ENCODE measurements around the gene ABHD17B.
A peak's percentile ranks its signal among the peaks of the same experiment; 100 is the strongest.
"Not testable (repeated sequence)": the region's sequence is repeated elsewhere in the genome, so short reads cannot be mapped to it uniquely, and the experiment has no call there.

ABHD17B gene

DNA sequence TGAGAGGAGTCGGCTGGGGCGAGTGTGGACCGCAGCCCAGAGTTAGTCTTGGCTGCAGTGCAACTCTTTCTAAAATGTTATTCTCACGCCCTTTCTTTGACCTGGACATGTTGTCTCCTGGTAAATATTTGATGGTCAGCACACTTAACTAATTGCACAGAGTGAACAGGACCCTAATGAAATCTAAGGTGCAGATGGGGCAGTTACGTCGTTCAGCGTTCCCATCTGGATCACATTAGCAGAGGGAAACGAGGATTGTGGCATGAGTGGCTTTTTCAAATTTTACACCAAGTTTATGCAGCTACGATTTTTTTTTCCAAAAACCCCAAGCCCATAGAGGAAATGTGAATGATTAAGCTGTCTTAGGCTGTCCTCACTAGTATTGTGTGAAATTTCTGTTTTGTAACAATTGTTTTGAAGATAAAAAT, 929 bp upstream of the ABHD17B start:
- peak; percentile 45 for DNase-seq

DNA sequence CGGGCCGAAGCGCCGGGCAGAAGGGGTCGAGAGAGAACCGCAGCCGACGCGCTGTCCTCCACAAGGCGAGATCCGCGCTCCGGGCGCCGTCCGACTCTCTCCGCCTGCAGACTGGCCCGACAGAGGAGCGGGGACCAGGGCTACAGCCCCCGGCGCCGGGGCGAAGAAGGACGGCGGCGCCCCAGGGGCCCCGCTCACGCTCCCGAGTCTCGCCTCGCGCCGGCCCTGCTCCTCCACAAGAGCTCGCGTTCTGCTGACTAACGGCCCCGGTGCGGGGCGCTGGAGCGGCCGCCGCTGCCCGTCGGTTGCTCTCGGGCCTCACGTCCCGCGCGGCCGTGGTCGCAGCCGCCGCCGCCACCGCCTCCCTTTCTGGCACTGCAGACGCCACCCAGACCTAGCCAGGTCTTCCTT, 338 bp downstream of the ABHD17B start:
- no peak for DNase-seq

GRCh38 chr9:71909887-71910649, 925 bp downstream of the ABHD17B start:
- peak; percentile 52 for DNase-seq

DNA sequence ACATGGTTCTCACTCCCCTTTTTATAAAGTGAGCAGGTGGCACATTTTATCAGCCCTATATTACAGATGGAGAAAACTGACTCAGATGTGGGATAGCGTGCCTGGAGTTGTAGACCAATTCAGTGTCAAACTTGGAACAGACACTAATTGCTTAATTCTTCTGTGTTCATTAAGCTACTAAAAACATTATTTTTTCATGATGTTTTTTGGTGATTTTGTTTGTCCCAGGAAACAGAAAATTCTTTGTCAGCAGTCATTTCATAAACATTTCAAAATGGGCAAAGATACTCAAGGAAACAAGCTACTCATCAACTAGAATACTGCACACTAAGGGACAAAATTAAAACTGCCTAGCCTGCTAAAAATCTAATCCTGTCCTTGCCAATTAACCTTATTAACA, 2.2 kb downstream of the ABHD17B start:
- DNase-seq: no peak

DNA sequence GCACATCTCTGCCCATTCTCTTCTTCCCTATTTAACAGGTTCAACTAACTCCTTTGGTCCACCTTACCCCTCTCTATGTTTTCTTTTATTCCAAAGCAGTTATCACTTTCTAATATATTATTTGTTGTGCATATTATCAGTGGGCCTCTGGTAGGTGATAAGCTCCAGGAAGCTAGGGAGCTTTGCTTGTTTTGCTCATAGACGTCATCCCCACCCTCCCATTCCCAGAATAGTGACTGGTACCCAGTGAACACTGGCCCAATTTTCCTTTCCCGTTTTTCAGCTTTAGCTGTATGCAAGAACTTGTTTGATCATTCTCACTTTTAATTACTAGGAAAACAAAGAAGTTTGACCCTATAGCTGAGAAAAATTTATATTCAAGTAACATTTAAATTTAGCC, 6.9 kb downstream of the ABHD17B start:
- no peak for DNase-seq

- DNase-seq: no peak
These were observed 9.0 kb downstream of the ABHD17B start for GRCh38 chr9:71901695-71902597.

DNA sequence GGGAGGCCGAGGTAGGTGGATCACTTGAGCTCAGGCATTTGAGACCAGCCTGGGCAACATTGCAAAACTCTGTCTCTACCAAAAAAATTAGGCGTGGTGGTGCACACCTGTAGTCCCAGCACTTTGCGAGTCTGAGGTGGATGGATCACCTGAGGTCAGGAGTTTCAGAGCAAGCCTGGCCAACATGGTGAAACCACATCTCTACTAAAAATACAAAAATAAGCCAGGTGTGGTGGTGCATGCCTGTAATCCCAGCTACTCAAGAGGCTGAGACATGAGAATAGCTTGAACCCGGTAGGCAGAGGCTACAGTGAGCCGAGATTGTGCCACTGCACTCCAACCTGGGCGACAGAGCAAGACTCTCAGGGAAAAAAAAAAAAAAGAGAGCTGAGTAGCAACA, 12.2 kb downstream of the ABHD17B start:
- not testable (repeated sequence) for DNase-seq

DNA sequence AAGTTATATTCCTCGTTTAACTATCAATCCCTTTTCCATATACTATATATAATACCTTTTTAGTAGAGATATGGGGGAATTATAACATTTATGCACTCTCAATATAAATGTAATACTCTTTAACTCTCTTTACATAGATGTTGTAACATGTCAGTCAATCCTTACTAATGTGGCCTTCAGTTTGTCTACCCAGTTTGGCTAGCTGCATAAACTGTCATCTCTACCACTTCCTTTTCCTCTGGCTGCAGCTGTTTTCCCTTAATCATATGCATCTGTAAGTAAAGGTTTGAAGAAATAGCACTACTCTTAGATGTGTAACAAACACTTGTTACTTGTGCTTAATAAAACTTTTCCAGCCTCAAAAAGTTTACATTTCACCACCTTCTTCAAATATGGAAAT, 13.4 kb downstream of the ABHD17B start:
- DNase-seq: no peak

- DNase-seq: no peak
These were observed 14.2 kb downstream of the ABHD17B start for GRCh38 chr9:71896761-71897160.

DNA sequence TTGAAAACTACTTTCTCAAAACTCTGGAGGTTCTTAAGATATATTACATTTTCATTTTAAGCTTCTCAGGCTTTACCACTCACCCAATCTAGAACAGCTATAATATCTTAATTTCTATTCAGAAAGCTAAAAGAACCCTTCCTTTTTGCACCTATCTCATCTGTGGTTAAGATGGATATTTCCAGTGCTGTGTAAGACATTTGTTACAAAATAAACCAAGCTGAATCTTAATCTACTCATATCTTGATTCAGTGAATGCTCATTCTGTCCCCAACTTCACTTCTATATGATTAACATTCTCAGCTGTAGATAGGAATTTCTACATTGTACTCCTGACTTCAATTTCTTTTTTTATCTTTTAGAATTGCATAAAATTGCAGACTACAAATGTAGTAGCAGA, 15.0 kb downstream of the ABHD17B start:
- no peak for DNase-seq

GRCh38 chr9:71895117-71895516, 15.9 kb downstream of the ABHD17B start:
- DNase-seq: no peak

DNA sequence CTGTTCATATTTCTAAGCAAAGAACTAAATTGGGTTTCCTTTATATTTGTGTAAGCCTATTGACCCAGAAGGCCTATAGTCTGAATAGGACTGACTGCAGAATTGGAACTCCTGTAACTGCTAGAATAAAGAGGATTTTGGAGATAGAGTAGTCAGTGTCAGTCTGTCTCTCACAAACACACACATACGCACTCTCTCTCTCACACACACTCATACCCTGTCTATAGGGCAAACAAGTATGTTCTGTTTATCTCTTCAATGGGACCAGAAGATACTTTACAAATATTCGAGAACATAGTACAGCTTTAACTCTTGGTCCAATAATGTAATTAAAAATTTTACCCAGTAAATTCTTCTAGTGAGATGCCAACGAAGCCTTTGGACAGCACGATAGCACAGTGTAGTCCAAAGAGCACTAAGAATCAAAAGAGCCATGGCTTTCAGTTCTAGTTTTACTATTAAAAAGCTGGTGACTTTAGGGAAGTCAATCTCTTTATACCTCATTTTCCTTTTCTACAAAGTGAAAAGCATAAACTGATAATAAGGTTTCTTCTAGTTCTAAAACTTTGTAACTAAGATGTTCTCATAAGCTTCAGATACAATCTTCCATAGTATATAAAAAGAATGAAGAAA, 19.3 kb downstream of the ABHD17B start:
- no peak for DNase-seq

DNA sequence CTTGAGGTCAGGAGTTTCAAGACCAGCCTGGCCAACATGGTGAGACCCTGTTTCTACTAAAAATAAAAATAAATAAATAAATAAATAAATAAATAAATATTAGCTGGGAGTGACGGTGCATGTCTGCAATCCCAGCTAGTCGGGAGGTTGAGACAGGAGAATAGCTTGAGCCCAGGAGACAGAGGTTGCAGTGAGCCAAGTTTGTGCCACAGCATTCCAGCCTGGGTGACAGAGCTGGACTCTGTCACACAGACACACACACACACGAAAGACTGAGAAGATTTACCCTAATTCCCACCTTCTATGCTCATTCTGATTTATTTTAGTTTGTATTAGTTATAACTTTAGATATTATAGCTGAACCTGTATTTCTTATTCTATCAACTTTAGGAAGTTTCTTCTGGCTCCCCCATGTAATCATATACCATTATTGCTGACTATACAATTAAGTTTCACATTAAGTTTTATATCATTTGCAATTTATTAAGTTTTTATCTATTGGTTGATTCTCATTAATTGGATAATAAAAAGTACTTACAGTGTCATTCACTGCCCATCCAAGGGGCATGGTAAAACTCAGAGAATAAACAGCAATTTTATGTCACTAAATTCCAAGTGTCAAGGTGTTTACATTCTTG, 20.8 kb downstream of the ABHD17B start:
- DNase-seq: no peak

DNA sequence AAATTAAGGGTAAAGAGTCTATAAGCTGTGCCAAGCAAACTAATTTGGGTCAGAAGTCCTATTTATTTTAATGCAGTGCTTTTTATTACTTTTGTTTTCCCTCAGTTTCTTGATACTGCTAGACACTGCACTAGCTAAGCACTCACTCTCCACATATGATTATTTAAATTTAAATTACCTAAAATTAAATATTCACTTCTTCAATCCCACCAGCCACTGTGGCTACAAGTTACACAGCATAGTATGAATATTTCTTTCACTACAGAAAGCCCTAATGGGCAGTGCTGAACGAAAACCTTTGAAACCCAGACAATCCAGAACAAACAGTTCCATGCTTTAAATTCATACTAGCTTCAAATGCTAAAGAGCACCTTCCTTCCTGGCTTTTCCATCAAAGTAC, 23.6 kb downstream of the ABHD17B start:
- no peak for DNase-seq

DNA sequence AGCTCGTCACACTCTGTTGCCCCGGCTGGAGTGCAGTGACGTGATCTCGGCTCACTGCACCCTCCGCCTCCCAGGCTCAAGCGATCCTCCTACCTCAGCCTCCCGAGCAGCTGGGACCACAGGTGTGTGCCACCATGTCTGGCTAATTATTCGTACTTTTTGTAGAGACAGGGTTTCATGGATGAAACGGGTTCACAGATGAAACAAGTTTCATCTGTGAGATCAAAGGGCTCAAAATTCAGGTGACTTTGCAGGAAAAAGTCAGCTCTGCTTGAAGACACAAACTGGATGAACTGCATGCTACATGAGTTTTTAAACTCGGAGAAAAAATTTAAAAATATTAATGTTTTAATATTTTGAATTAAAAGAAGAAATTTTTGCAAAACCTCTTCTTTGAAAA, 24.5 kb downstream of the ABHD17B start:
- no peak for DNase-seq

DNA sequence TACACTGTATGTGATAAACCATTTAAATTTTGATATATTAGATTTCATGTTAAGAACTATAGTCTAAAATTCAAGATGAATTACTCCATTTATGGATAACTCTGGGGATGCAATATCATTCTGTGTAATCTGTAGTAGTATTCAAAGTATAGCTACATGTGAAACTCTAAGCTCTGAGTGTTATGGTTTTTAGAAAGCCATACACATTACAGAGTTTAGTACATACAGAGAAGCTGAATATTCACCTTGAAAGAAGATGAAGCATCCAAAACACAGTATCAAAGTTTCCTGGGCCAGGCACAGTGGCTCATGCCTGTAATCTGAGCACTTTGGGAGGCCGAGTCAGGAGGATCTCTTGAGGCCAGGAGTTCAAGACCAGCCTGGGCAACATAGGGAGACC, 25.0 kb downstream of the ABHD17B start:
- no peak for DNase-seq

DNA sequence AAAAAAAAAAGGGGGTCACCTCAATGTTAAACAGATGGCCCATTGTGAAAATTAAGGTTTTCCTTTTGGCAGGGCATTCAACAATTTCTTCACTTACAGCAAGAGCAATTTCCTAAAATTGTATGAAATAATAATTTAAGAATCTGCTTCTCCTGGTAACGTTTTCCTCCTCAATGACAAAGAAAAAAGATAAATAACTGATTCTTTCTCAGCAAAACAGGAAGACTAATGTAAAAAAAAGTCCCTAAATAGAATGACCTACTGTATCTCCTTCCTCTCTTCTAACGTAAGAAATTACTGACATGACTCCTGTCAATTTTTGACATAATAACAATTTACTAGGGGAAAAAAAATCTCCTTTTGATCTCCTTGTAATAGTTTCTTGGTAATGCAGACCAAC, 25.5 kb downstream of the ABHD17B start:
- no peak for DNase-seq

DNA sequence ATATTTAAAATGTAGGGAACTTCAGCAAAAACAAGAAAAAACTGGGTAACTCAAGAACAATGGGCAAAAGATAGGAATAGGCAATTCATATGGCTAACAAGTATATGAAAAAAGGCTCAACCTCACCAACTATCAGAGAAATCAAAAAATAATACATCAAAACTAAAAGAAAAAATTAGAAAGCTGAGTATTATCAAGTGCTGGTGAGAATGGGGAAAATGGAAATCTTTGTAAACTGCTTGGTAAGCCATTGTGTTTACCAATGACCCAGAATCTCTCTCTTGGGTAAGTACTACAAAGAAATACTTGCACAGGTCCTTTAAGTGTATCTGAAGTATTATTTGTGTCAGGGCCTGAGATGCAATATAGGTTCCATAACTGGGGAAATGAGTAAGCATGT, 27.0 kb downstream of the ABHD17B start:
- no peak for DNase-seq

DNA sequence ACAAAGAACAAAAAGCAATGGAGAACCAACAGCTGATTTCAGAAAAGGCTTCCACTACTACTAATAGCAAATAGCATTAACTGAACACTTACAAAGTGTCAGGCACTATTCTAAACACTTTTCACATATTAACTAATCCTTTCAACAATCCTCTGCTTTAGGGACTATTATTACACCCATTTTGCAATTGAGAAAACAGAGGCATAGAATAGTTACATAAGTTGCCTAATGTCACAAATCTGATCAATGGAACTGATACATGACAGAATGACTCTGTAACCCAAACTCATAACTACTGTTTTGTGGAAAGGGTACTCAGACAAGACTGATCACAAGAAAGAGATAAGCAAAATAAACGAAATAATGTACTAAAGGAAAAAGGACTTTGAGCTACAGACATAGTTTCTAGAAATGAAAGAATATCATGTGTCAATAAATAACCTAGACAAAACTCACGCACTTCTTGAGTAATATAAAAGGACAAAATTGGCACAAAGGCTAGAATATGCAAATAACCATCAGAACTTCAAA, 31.3 kb downstream of the ABHD17B start:
- no peak for DNase-seq

- DNase-seq: no peak
These were observed 32.4 kb downstream of the ABHD17B start for GRCh38 chr9:71878327-71879274.

DNA sequence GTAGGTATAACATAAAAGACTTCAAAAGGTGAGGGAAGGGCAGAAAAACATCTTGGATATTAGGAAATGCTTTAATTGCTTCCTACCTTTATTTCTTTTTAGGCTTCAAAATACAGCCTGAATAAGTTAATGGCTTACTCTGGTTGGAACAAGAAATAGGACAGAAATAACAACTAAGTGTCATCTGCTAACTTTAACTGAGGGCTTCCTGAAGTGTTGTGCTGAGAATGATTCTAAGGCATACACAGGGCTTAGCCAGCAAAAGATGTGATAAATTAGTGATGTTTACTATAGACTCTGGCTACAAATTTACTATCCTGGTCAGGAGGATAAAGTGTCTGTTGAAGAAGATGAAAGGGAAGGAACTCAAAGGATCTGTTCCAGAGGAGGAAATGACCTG, 34.2 kb downstream of the ABHD17B start:
- DNase-seq: no peak

GRCh38 chr9:71876106-71876505, 34.9 kb downstream of the ABHD17B start:
- DNase-seq: no peak

Measured in EL (cell line).